GM20431 (cell line): ENCODE results near the gene CARD8.

Experiments
- in situ Hi-C: fragments of 300-500 bp; cut with MseI, MboI; formaldehyde crosslinking; loops from one replicate; pipeline ENCODE4 v1.15.0; 2020; ENCODE audit warnings: low sequenced_read_pairs; ENCODE audit not compliant: unreplicated experiment

The CARD8 gene

GRCh38 chr19:48218997-48219396 lies 36.7 kb downstream of the CARD8 start:
- in situ Hi-C loops = no loop called here

DNA sequence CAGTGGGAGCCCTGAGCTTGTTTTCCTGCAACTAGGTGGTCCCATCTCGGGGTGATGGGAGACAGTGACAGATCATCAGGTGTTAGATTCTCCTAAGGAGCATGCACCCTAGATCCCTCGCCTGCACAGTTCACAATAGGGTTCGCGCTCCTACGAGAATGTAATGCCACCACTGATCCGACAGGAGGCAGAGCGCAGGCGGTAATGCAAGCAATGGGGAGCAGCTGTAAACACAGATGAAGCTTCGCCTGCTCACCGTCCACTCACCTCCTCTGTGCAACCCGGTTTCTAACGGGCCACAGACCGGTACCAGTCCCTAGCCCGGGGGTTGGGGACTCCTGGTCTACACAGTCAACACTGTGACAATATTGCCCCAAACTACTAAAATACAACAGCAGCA lies 38.8 kb downstream of the CARD8 start:
- in situ Hi-C loops = no loop called here

GRCh38 chr19:48213959-48214358 lies 41.8 kb downstream of the CARD8 start:
- in situ Hi-C loops = no loop called here

- in situ Hi-C loops = no loop called here
Observed at GRCh38 chr19:48210005-48210404, 45.7 kb downstream of the CARD8 start.

DNA sequence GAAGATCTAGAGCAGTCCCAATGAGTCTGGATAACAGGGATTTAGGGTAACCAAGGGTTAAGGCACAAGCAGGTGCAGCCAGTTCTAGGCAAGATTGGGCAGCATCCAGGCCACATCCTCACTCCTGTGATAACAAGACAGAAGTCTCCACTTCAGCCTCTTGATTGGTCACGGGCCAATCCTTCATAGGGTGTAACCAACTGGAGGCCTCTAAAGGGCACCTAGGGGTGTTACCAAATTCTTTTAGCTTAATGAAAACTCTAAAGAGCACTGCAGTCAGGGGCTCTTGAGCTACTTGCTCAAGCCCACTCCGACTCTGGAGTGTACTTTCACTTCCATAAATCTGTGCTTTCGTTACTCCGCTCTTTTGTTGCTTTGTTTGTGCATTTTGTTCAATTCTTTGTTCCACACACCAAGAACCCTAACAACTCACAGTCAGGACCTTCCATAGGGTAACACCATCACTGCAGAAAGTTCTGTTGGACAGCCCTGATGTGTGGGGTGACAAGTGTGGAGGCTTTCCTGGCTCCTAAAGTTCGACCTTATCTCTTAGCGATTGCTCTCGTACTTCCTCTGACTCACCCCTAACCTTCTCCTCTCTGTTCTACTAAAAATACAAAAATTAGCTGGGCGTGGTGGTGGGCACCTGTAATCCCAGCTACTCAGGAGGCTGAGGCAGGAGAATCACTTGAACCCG lies 49.2 kb downstream of the CARD8 start:
- in situ Hi-C loops = no loop called here

GRCh38 chr19:48203794-48204628 lies 51.7 kb downstream of the CARD8 start:
- in situ Hi-C loops = no loop called here

- in situ Hi-C loops = no loop called here
Observed at GRCh38 chr19:48203222-48203793, 52.4 kb downstream of the CARD8 start.

DNA sequence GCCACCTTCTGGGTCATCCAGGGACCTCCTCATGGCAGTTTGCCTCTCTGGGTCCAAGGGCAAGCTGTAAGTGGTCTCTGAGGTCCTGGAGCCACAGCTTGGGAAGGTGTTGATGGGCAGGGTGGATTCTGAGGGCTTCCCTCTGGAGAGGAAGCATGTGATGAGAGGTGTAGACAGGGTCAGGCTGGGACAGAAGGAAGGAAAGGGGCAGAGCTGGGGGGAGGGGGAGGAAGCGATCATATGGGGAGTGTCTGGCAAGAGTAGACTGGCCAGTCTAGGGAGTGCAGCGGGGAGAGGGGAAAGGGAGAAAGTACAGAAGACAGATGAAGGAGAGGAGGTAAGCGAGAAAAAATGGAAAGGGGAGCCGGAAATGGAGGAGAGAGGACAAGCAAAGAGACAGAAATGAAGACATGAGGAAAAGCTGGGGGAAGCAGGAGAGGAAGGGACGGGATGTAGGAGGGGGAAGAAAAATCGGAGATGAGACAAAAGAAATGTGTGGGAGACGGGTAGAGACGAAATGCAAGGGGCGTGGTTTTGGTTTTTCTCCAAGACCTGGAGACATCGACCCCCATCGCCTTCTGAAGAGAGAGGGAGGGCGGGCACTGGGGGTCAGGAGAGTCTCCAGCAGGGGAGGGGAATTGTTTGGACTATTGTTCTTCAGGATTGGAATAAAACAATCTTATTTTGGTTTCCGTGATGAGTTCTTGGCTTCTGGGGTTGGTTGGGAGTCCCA lies 58.6 kb downstream of the CARD8 start:
- in situ Hi-C loops = no loop called here

DNA sequence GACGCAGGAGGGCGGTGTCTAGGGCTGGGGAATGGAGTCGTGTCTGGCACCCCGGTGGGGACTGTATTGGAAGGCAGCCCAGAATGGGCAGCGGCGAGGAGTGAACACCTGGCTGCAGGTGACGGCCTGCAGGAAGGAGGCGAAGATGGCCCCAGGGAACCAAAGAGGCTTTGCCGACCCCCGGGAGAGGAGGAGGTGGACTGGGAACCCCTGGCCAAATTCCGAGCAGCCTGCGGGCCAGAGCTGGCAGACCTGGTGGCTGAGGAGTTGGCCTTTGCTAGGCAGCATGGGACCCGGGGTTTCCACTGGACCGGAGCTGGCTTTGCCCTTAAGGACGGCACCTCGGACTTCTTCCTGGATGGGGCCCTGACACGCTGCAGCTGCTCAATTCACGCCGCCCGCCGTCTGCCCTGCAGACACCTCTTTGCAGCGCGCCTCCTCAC lies 59.4 kb downstream of the CARD8 start:
- in situ Hi-C loops = no loop called here

DNA sequence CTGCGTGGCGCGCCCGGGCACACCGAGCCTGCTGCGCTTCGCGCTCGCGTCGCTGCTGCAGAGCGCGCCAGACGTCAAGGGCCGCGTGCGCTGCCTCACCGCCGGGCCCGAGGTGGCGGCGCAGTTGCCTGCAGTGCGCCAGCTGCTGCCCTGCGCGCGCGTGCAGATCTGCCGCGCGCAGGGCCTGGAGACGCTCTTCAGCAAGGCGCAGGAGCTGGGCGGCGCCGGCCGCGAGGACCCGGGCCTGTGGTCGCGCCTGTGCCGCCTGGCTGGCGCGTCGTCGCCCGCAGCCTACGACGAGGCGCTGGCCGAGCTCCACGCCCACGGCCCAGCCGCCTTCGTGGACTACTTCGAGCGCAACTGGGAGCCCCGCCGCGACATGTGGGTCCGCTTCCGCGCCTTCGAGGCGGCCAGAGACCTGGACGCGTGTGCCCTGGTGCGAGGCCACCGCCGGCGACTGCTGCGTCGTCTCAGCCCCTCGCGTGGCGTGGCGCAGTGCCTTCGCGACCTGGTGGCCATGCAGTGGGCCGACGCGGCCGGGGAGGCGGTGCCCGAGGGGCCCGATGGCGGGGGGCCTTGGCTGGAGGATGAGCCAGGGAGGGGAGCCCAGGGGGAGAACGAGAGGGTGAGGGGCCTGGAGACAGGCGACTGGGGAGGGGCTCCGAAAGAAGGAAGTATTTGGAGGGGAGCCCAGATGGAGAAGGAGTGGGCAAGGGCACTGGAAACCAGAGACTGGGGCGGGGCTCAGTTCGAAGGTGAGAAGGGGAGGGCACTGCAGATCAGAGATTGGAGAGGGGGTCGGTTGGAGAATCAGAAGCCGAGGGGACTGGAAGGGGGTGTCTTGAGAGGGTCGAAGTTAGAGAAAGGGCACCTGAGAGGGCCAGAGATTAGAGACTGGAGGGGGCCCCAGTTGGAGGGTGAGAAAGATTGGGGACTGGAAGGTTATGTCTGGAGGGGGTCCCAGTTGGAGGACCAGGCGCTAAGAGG lies 60.6 kb downstream of the CARD8 start:
- in situ Hi-C loops = no loop called here

- in situ Hi-C loops = no loop called here
Observed at GRCh38 chr19:48194041-48194843, 61.5 kb downstream of the CARD8 start.

GRCh38 chr19:48192750-48193149 lies 63.0 kb downstream of the CARD8 start:
- in situ Hi-C loops = no loop called here

- in situ Hi-C loops = no loop called here
Observed at GRCh38 chr19:48190885-48191284, 64.8 kb downstream of the CARD8 start.

DNA sequence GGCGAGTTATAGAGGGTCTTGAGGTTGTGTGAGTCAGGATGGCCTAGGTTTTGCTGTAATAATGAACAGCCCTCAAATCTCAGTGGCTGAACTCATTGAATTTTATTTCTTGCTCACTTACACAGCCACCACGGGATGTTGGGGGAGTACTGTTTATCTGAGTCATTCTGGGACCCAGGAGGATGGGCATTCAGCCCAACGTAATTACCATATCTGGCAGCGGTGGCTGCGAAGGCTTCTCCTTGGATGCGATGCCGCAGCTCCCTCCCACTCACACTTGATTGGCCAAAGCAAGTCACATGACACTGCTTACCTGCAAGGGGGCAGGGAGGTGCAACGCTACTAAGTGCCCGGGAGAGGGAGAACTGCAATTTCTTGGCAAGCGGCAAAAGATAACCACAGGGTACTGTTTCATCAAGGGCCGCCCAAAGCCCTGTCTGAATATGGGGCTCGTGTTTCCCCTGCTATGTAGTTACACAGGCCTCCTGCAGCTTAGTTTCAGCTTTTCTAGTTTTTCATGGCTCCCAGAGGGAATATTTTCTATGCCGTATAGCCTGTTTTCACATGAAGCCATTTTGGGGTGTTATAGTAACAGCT lies 65.3 kb downstream of the CARD8 start:
- in situ Hi-C loops = no loop called here

GRCh38 chr19:48186541-48186991 lies 69.1 kb downstream of the CARD8 start:
- in situ Hi-C loops = no loop called here

DNA sequence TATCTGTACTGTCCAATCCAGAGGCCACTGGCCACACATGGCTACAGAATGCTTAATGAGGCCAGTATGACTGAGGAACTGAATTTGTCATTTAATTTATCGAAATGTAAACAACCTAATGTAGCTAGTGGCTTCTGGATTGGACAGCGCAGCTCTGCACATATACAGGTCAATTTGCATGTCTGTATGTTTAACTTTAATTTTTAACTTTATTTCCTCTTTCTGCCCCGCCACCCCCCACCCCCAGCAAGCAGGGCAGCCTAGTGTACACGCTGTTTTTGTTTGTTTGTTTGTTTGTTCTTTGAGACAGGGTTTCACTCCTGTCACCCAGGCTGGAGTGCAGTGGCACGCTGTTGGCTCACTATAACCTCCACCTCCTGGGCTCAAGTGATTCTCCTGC lies 69.7 kb downstream of the CARD8 start:
- in situ Hi-C loops = no loop called here

GRCh38 chr19:48183356-48183755 lies 72.4 kb downstream of the CARD8 start:
- in situ Hi-C loops = no loop called here

DNA sequence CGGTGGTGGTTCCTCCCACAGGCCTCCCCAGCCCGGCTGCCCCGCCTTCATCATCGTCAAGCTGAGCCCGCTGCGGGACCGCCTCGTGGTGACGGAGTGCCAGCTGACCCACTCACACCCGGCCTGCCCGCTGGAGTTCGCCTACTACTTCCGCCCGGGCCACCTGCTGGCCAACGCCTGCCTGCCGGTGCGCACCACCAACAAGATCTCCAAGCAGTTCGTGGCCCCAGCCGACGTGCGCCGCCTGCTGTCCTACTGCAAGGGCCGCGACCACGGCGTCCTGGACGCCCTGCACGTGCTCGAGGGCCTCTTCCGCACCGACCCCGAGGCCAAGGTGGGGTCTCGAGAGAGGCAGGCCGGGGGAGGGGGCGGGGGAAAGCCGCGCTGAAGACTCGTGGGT lies 73.3 kb downstream of the CARD8 start:
- in situ Hi-C loops = no loop called here
